ENCODE results near the gene ATP8B1.
"Not testable (repeated sequence)": the region's sequence is repeated elsewhere in the genome, so short reads cannot be mapped to it uniquely, and the experiment has no call there.

ATP8B1 gene

DNA sequence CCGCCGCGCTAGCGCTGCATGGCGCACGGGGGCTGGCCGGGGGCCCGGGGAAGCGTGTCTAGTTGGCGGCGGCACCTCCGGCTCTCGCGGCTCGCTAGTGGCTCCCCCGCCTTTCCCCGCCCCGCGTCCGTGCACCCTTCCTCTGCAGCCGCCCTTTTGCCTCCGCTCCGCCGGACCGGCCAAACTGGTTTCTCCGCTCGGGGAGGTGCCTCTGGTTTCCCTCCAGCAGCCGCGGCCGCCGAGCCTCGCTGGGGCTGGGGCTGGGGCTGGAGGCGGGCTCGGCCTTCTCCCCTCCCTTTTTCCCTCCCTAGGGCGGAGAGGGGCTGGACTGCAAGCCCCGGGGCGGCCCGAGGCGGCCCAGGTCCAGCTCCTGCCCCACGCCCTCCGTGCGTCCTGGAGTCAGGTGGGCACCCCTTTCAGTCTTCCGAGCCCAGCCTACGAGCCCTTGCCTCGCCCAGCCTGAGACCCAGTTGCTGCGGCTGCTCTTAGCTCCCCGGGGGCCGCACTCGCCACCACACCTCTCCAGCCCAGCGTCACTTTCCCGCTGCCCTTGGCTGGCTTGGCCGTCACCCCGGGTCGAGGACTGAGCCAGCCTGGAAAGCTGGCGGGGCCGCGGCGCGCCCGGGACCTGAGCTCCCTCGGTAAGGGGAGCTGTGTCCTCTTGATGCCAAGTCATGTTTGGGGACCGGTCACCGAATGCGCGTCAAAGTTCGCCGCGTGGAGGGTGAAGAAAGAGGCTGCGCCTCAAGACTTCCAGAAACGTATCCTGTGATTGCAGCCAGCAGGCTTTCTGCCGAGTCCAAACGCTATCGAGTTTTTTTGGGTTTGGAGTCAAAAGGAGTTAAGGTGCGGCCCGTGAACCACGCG is at the start of gene ATP8B1:
Gene ATP8B1, minus strand, starts transcription at position 213 of the 867 bp plus-strand sequence. CDS start 71,508 bp downstream, outside the sequence.
- DNase-seq = no peak

DNA sequence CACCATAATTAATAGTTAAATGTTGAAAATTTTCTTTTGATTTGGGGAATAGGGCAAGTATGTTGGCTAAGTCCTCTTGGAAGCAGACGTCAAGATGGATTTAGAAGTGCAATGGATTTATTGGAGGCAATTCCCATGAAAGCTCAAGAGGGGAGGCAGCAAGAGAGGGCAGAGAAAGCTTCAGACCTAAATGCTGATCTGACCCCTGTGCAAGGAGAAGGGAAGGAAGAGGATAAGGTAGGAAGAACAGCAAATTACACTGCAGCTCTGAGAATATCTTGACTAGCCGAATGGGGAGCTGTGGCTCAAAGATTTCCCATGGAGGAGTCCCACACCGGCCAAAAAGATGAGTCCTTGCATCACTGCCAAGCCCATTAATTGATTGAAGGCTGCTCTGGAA is 46.9 kb upstream of the ATP8B1 start:
- no peak for DNase-seq

DNA sequence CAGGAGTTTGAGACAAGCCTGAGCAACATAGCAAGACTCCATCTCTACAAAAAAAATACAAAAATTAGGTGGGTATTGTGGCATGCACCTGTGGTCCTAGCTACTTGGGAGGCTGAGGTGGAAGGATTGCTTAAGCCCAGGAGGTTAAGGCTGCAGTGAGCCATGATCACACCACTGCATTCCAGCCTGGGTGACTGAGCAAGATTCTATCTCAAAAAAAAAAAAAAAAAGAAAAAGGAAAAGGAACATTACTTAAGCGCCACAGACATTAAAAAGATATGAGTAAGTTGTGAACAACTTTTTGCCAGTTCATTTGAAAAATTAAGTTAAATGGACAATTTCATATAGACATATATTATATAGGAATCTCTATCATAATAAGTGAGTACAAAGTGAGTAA is 45.3 kb upstream of the ATP8B1 start:
- DNase-seq = not testable (repeated sequence)

DNA sequence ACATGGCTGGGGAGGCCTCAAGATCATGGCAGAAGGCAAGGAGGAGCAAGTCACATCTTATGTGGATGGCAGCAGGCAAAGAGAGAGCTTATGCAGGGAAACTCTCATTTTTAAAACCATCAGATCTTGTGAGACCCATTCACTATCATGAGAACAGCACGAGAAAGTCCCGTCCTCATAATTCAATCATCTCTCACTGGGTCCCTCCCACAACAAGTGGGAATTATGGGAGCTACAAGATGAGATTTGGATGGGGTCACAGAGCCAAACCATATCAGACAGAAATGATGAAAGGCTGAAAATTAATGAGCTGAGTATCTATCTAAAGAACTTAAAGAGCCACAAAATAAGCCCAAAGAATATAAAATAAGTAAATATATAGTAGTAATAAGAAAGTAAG is 44.3 kb upstream of the ATP8B1 start:
- not testable (repeated sequence) for DNase-seq

DNA sequence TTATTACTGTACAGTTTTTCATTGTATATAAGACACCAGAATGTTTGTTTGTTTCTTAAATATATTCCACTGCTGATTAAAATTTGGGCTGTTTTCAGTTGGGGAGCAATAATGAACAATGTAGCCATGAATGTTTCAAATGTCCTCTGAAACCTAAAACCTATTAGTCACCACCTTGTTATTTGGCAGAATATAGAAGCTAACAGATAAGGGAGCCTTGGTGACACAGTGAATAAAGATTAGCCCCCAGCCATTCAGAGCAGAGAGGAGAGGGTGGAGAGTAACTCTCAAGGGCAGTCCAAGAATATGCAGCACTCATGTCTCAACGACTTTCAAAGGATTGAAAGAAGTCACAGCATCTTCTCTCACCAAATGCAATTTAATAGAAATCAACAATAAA is 43.1 kb upstream of the ATP8B1 start:
- DNase-seq = no peak

DNA sequence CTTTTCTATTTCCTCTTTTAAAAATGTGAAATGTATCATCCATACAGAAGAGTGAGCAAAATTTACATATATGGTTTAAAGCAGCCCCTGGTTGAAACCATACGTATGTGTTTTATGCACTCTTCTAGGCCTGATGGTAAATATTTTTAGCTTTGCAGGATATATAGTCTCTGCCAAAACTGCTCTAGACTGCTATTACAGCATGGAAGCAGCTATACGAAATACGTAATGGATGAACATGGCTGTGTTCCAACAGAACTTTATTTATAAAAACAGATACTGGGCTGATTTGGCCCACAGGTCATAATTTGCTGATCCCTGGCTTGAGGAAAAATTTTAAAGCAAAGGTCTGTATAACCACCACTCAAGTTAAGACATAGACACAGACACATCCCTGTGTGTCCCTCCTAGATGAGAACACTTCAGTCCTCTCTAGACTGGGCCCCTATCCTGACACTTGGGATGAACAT is 42.5 kb upstream of the ATP8B1 start:
- DNase-seq = no peak

DNA sequence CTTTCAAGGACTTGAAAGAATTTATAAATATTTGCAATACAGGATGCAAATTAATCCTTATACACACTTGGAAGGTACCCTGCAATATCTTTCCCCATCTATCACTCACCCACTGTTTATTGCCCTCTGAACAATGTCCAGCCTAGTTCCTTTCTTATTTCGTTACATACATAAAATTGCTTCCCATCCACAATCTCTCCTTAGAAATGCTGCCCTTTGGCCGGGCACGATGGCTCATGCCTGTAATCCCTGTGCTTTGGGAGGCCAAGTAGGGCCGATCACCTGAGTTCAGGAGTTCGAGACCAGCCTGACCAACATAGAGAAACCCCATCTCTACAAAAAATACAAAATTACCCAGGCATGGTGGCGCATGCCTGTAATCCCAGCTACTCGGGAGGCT is 41.2 kb upstream of the ATP8B1 start:
- no peak for DNase-seq

DNA sequence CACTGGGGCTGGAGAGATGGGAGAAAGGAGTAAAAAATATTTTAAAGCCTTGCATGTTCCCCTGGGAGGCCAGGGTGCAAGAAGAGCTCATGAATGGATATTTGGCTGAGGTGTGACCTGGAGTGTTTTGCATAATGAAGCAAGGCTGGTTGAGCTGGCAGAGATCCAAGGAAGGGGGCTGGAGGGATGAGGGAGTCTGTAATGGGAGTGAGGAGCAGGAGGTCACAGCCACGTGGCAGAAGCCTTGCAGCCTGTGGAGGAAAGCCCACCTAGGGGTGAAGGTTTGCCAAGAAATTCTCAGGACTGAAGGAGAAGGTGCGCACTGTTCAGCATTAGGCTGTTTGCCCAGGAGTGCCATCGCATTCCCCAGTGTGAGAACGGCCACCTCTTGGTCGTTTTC is 40.3 kb upstream of the ATP8B1 start:
- no peak for DNase-seq

DNA sequence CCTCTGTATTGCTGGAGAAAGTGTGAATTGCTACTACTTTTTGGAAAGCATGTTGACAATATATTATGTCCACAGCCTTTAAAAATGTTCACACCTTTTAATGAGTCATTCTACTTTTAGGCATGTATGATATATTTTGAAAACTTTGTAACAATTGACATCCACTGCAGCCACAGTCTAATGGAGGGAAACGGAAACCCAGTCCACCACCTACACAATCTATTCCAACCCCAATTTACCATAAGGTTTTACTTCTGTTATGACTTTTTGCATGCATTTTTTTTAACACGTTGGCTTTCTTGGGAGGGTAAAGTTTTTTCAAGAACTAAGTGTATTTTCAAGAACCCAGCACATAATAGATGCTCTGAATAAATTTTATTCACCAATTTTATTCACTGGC is 38.5 kb upstream of the ATP8B1 start:
- no peak for DNase-seq

DNA sequence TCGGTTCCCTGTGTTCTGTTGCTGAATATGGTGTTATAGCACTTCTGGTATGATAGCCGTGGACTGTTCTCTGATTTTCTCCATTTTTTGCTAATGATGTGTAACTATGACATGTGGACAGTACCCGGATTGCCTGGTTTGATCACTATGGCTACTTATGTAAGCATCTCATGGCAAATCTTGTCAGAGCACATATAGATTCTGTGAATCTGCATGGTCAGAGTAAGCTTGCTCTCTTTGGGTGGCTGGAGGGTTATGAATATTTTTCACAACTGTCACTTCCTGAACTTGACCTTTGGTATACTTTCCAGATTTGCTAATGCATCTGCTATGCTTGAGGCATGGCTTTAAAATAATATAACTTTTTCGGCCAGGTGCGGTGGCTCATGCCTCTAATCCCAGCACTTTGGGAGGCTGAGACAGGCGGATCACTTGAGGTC is 36.8 kb upstream of the ATP8B1 start:
- no peak for DNase-seq

DNA sequence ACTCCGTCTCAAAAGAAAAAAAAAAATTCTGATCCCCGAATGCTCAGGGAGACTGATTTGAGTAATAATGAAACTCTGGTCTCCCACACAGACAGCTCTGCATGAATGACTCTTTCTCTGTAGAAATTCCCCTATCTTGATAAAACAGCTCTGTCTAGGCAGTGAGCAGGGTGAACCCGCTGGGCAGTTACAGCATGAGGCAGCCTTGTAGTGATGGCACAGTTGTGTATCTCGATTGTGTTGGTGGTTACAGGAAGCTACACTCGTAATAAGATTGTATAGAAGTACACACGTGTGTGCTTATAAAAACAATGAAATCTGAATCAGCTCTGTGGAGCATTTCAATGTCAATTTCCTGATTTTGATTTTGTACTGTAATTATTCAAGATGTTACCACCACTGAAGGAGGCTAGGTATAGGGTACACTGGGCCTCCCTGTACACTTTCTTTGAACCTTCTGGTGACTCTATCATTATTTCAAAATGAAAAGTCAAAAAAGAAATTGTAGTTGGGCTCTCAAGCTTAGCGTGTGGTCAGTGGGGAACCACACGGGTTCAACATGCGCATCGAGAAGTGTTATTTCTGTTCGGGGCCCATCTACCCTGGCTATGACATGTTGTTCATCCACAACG is 34.9 kb upstream of the ATP8B1 start:
- DNase-seq = no peak

DNA sequence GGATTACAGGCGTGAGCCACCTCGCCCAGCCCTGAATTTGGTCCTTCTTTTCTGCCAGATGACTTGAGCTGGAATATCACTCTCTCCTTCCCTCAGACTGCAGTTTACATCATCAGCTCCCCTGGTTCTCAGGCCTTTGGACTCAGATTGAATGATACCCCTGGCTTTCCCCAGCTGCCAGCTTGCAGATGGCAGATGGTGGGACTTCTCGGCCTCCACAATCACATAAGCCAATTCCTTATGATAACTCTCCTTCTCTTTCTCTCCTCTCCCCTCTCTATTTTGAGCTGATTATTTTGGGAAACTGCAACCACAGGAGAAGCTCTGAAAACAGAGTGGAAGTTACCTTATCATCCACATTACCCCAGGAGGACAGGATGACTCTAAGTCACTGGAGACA is 33.4 kb upstream of the ATP8B1 start:
- DNase-seq = no peak

DNA sequence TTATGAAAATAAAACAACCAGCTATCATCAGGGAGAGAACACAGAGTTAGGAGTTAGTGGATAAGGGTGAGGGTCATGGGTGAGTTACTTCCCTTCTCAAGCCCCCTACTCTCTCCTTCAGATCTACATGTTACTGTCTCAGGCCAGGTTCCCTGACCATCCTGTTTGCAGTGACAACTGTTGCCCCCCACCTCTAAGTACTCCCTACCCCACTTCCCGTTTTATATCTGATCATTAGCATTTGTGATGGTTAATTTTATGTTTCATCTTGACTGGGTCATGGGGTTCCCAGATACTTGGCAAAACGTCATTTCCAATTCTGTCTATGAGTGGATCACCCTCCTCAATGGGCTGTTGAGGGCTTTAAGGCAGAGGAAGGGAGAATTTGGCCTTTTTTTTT is 32.8 kb upstream of the ATP8B1 start:
- no peak for DNase-seq

DNA sequence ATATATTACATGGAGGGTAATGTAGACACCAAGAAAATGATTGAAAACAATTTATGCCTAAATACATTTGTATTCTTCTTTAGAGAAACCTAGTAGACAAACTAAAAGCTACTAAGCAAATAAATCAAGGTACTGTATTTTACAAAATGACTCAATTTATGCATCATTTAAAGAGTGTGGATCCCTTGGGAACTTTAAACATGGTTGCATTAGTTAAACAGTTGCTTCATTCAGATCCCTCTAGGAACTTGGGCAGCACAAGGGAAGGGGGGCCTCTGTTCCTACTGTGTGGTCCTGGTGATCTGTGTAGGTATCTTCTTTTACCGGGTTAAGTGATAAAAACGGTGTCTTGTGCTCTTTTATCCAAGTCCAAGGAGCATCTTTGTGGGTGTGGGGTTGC is 31.5 kb upstream of the ATP8B1 start:
- DNase-seq = no peak

DNA sequence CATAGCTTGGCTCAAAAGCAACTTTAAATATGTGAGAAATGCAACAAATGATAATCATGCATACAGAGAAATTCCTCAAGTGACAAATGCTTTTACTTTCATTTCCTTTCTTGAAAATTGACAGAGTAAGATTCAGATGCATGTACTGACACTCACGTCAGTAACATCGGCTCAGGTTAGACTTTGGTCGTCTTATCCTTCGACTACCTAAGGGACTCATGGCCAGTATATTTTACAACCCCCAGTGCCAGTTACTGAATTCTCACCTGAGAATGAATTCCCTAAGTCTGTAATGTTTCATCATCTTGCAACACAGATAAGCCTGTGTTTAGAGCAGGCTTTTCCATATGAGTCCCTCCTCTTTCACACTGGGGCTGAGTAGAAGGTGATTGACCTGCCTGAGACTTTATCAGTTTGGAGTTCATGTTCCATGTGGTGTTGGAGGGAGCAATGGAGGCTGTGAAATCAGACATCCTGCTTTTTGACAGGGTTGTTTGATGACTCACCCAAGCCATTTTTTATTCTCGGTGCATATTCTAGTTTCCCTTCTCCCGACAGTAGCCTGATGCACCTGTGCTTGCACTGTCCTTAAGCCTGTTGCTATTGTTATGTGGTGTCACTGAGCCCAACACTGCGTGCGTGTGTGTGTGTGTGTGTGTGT is 30.5 kb upstream of the ATP8B1 start:
- DNase-seq = no peak

DNA sequence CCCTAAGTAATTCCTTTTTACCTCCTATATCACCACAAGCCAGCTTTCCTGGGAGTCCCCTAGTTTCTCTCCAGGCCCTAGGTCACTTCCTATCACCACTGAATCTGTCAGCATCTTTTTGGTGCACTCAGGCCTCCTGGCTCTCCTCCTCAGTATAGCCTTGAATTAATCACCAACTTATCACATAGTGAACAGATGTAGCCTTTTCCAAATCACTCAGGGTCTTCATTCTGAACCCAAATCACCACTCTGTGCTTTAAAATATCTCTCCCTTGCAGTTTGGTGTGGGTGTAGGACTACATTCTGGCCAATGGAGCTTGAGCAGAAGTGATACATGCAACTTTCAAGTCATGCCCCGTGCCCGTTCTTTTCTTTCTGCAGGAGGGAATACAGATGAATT is 29.6 kb upstream of the ATP8B1 start:
- DNase-seq = no peak

DNA sequence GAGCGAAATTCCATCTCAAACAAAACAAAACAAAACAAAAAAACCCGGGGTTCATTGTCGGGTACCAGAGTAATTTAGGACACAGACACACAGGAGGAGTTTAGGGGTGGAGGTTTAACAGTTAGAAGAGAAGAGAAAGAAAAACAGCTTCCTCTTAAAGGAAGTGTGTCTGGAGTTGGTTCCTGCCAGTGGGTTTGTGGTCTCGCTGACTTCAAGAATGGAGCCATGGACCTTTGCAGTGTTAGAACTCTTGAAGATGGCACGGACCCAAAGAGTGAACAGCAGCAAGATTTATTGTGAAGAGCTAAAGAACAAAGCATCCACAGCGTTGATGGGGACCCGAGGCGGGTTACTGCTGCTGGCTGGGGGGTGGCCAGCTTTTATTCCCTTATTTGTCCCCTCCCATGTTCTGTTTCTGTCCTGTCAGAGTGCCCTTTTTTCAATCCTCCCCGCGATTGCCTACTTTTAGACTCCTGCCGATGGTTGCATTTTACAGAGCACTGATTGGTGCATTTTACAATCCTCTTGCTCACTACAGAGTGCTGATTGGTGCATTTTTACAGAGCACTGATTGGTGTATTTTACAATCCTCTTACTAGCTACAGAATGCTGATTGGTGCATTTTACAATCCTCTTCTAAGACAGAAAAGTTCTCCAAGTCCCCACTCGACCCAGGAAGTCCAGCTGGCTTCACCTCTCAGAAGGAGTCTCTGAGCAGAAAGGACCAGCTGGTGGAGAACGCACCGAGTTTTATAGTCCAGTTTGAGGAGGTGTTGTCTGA is 28.7 kb upstream of the ATP8B1 start:
- DNase-seq = no peak

DNA sequence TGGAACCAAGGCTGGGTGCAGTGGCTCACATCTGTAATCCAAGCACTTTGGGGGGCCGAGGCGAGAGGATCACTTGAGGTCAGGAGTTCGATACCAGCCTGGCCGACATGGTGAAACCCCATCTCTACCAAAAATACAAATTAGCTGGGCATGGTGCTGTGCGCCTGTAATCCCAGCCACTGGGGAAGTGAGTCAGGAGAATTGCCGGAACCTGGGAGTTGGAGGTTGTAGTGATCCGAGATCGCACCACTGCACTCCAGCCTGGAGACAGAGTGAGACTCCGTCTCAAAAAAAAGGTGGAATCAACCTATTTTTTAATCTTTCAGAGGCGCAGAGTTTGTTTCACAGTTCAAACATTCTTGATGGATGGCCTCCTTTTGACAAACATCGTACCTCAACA is 24.5 kb upstream of the ATP8B1 start:
- DNase-seq = no peak

DNA sequence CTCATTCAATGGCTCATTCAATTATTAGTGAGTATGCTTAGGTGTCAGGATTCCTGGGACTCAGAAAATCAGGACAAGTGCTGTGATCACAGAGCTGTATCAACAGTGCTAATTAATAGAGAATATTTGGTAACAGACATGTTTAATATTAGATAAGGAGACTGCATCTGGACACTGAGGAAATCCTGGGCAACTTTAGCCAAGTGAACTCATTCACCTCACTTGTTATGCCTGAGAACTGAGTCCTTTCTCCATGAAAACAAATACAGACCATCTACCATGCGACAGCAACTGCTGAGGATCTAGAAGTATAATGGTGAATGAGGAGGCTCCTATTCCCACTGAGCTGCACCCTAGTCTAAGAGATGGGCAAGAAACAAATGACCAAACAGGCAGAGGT is 23.1 kb upstream of the ATP8B1 start:
- no peak for DNase-seq

DNA sequence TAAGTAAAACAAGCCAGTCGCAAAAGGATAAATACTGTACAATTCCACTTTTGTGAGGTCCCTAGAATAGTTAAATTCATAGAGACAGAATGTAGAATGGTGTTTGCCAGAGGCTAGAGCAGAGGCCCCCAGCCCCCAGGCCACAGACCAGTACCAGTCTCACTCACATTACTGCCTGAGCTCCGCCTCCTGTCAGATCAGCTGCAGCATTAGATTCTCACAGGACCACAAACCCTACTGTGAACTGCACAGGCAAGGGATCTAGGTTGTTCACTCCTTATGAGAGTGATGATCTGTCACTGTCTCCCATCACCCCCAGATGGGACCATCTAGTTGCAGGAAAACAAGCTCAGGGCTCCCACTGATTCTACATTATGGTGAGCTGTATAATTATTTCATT is 17.5 kb upstream of the ATP8B1 start:
- DNase-seq = not testable (repeated sequence)

DNA sequence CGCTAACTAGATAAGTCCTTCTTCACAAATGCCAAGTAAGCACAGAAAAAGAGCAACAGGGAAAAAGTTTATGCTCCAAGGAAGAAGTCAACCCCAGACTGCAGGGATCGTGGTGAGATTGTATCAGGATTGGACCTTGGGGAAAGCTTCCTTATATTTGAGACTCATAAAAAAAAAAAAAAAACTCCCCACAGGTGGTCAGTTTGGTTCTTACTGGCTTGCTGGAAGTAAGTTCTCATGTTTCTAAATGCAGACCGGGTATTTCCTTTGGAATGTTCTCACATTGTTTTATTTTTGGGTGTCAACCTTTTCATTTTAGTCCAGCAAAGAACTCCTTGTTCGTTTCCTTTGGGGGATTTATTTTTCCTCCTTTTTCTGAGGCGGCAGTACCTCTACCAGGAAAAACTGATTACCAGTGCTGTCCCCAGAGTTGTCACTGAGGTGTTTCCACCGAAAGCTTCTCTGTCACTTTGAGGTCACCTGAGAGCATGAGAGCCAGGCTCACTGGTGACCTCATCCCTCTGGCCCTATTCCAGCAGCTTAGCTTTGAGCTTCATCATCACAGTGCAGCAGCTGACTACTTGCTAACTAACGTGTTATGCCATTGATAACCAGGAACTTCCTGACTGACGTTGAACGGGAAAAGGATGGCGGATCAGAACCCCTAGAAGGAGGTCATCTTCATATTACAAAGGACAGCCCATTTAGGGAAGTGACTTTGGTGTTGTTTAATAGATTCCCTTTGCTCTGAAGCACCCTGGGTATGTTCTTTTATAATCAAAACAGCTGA is 16.8 kb upstream of the ATP8B1 start:
- no peak for DNase-seq

DNA sequence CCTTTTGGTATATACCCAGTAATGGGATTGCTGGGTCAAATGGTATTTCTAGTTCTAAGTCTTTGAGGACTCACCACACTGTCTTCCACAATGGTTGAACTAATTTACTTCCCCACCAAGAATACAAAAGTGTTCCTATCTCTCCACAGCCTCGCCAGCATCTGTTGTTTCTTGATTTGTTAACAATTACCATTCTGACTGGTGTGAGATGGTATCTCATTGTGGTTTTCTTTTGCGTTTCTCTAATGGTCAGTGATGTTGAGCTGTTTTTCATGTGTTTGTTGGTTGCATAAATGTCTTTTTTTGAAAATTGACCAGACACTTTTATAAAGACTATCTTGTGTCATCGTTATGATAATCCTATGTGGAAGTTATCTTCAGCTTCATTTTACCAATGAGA is 16.0 kb upstream of the ATP8B1 start:
- DNase-seq = no peak

Measured in AML-193 (cell line).